DOHH2 (cell line): Measurements from ENCODE around the gene ARID5B.

ENCODE experiments used
- EZH2phosphoT487 ChIP-seq: fragments of 200-600 bp; sonication (generic); IDR thresholded peaks from 2 replicates; pipeline ENCODE4 v1.6.1; 2017; ENCODE audit warnings: borderline replicate concordance, mild to moderate bottlenecking, antibody characterized with exemption, low read length, moderate library complexity, mixed read lengths
- TF ChIP-seq, protein P1 (sequence below): fragments of 200-600 bp; sonication (generic); IDR thresholded peaks from one replicate; pipeline ENCODE4 v1.5.1; 2014; ENCODE audit warnings: antibody characterized with exemption, mild to moderate bottlenecking, low read depth, low read length; ENCODE audit not compliant: poor library complexity, severe bottlenecking

DNA sequence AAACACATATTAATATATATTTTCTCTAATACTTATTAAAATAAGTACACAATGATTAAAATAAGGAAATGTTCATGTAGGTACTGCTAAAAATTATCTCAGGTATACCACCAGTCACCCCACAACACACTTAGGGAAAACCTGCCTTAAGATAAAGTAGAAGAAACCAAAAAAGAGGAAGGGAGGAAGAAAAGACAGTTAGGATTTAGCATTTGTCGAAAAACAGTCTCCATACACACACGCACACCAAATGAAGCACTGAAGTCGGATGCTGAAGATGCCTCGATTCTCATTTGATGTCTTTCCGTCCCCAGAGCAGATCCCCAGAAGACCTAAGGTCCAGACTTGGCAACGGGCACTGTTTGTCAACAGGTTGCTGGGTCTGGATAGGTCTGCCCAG is 30.0 kb upstream of the ARID5B start:
- TF ChIP-seq, protein P1, sequence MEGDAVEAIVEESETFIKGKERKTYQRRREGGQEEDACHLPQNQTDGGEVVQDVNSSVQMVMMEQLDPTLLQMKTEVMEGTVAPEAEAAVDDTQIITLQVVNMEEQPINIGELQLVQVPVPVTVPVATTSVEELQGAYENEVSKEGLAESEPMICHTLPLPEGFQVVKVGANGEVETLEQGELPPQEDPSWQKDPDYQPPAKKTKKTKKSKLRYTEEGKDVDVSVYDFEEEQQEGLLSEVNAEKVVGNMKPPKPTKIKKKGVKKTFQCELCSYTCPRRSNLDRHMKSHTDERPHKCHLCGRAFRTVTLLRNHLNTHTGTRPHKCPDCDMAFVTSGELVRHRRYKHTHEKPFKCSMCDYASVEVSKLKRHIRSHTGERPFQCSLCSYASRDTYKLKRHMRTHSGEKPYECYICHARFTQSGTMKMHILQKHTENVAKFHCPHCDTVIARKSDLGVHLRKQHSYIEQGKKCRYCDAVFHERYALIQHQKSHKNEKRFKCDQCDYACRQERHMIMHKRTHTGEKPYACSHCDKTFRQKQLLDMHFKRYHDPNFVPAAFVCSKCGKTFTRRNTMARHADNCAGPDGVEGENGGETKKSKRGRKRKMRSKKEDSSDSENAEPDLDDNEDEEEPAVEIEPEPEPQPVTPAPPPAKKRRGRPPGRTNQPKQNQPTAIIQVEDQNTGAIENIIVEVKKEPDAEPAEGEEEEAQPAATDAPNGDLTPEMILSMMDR: no peak
- no peak for TF ChIP-seq EZH2phosphoT487
